ENCODE data around the gene RTF2.
"Not testable (repeated sequence)": the region's sequence is repeated elsewhere in the genome, so short reads cannot be mapped to it uniquely, and the experiment has no call there.

RTF2 gene

GRCh38 chr20:56554869-56555268, 86.4 kb downstream of the RTF2 start:
- DNase-seq, result peak; percentile 85

GRCh38 chr20:56558968-56559367, 90.5 kb downstream of the RTF2 start:
- DNase-seq, result no peak

- DNase-seq, result not testable (repeated sequence)
Measured at GRCh38 chr20:56564526-56564925, 96.1 kb downstream of the RTF2 start.

- DNase-seq, result no peak
Measured at GRCh38 chr20:56565511-56565910, 97.1 kb downstream of the RTF2 start.

- peak; percentile 87 for DNase-seq
Measured at GRCh38 chr20:56566621-56567020, 98.2 kb downstream of the RTF2 start.

Measured in DMS79 treated with DMSO at 0.1 percent for 48 hours (cell line).